Adrenal gland (tissue), 12 donors: Measurements from ENCODE around the gene NQO1. TPM values are rescaled to one million over a fixed set of nuclear protein-coding genes. Genes with fewer than 3 reads are reported as not detected.

Experiments
- DNase-seq, 7 donors: peaks; one replicate each; pipeline ENCODE4 v3.0.0-alpha.2; 2019 to 2020
- H3K27ac ChIP-seq, 5 donors: fragments of 200-600 bp; sonication (generic) in 4 of 5; 1 replicate in 3 of 5; 2 replicates in 2 of 5; pipeline versions ENCODE4 v1.5.1 to v1.8.0; 2016 to 2020; ENCODE audit warnings: mild to moderate bottlenecking in 1 of 5
- H3K27me3 ChIP-seq: fragments of 200-600 bp; 2 replicates; pipeline ENCODE4 v1.8.0; 2021
- H3K36me3 ChIP-seq, 2 donors: fragments of 200-600 bp; replicated peaks in 1 of 2; 1 replicate in 1 of 2; 2 replicates in 1 of 2; pipeline versions ENCODE4 v1.5.1 to v1.8.0; 2018 to 2022
- H3K4me1 ChIP-seq, 2 donors: fragments of 200-600 bp; replicated peaks in 1 of 2; 1 replicate in 1 of 2; 2 replicates in 1 of 2; pipeline versions ENCODE4 v1.5.1 to v1.8.0; 2018 to 2021
- H3K4me3 ChIP-seq, 4 donors: fragments of 200-600 bp; sonication (generic) in 3 of 4; one replicate each; pipeline ENCODE4 v1.5.1; 2016 to 2018
- H3K9me3 ChIP-seq, 3 donors: fragments of 200-600 bp; sonication (generic) in 1 of 3; replicated peaks in 1 of 3; 1 replicate in 2 of 3; 2 replicates in 1 of 3; pipeline versions ENCODE4 v1.5.1 to v1.8.0; 2016 to 2021
- POLR2A ChIP-seq, 2 donors: fragments of 450-650 bp; IDR thresholded peaks; one replicate each; pipeline ENCODE4 v1.6.1; 2017; ENCODE audit warnings: antibody characterized with exemption in 2 of 2, mild to moderate bottlenecking in 2 of 2, moderate library complexity in 1 of 2
- WGBS, 4 donors: extraction: QIAGEN DNeasy Blood & Tissue Kit in 2 of 4; methylation state at CpG; one replicate each; pipeline versions ENCODE4 v1.1.5 to v1.1.7; 2013 to 2017; 5-methylcytosine and 5-hydroxymethylcytosine counted together
- intact Hi-C, 2 donors: fragments of 100-400 bp; cut with DNase I; formaldehyde crosslinking; loops; one replicate each; pipeline versions ENCODE4 v1.14.1 to v1.15.0; 2022 to 2023
- polyA plus RNA-seq, 3 donors: library from polyadenylated mRNA; stranded (reverse); fragments of 200-250 nt in 2 of 3; fragments of 350-450 nt in 1 of 3; fragmentation: Illumina TruSeq in 1 of 3; extraction: RNeasy Lipid Tissue Mini Kit (QIAGEN cat#74804) in 1 of 3; gene quantifications; one replicate each; pipeline ENCODE4 v1.2.3, GENCODE V29; 2013 to 2014
- total RNA-seq, 9 donors: library from RNA; depleted of rRNA in 4 of 9; stranded (reverse); fragments of >200 nt in 4 of 9; fragments of 120-200 nt in 1 of 9; fragmentation: NEBNext Ultra II Directional in 1 of 9; extraction: Animal tissue kit (Norgen Biotek cat#: 25700) in 1 of 9; gene quantifications; one replicate each; pipeline versions ENCODE4 v1.1.0 to v1.2.4, GENCODE V29; 2013 to 2023
- TF ChIP-seq, protein P1 (sequence below), 6 experiments: fragments of 450-650 bp in 4 of 6; fragments of 200-600 bp in 2 of 6; sonication (generic) in 1 of 6; IDR thresholded peaks; 1 replicate in 5 of 6; 2 replicates in 1 of 6; pipeline versions ENCODE4 v1.5.1 to v1.8.0; 2016 to 2021; ENCODE audit warnings: antibody characterized with exemption in 6 of 6, mild to moderate bottlenecking in 2 of 6, moderate library complexity in 1 of 6
- donor health status: healthy with polysubstance abuse.
- donor health status: Bipolar disorder and iron deficiency.
- donor health status: DM: yes; HTN: yes; CAD: no.
- donor health status: DM: no; HTN: no; CAD: no.
- donor health status: DM: no; HTN: no; CAD: no.
- donor health status: DM: yes; HTN: yes; CAD: no.

Gene NQO1
- total and polyA plus RNA-seq, 12 donors: 22.0 to 226 (median 98.0) TPM

DNA sequence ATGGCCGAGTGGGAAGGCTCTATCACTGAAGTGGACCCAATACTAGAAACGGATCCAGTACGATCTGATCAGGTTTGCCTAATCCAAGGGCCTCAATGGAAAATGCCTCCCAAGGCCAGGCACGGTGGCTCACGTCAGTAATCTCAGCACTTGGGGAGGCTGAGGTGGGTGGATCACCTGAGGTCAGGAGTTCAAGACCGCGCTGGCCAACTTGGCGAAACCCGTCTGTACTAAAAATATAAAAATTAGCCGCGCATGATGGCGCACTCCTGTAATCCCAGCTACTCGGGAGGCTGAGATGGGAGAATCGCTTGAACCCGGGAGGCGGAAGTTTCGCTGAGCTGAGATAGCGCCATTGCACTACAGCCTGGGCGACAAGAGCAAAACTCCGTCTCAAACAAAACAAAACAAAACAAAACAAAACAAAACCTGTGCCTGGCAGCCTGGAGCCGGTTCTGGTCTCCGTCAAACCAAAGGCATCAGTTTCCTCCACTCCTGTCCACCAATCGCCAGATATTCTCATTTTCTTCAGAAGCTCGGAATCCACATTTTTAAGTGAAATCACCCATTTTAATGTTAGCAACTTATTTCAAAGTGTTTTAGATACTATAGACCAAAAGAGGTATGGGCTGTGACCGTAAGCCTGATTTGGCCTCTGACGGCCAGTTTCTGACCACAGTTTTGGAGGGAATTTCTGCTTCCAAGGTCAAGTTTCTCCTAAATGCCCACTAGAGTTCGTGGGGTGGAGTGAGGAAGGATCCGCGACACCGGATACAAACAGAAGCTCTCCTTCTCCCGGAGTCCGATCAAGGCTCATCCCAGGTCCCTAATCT, 664 bp downstream of the NQO1 start:
- WGBS, 4 donors: 60 to 67% (median 65%) methylated on average over 28 to 32 of the region's 32 CpGs
- Histone ChIP-seq H3K4me1 (peaks cover 21 to 22% of the 10 kb centered on the region in 2 donors), H3K4me3 (peak overlapping the region in 3 of 4 donors; percentile 2 to 67 (median 14)), H3K27me3 (no peaks in the 10 kb centered on the region), H3K36me3 (no peaks in the 10 kb centered on the region), H3K27ac (peak overlapping the region; percentile 63 to 94 (median 83)), H3K9me3 (no peaks in the 10 kb centered on the region)
- intact Hi-C loops: no loop called here
- TF ChIP-seq, protein P1, sequence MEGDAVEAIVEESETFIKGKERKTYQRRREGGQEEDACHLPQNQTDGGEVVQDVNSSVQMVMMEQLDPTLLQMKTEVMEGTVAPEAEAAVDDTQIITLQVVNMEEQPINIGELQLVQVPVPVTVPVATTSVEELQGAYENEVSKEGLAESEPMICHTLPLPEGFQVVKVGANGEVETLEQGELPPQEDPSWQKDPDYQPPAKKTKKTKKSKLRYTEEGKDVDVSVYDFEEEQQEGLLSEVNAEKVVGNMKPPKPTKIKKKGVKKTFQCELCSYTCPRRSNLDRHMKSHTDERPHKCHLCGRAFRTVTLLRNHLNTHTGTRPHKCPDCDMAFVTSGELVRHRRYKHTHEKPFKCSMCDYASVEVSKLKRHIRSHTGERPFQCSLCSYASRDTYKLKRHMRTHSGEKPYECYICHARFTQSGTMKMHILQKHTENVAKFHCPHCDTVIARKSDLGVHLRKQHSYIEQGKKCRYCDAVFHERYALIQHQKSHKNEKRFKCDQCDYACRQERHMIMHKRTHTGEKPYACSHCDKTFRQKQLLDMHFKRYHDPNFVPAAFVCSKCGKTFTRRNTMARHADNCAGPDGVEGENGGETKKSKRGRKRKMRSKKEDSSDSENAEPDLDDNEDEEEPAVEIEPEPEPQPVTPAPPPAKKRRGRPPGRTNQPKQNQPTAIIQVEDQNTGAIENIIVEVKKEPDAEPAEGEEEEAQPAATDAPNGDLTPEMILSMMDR (IDR thresholded peaks at IDR 0.05): no peak
- TF ChIP-seq POLR2A (IDR thresholded peaks at IDR 0.05): no peak
- no peak for DNase-seq

DNA sequence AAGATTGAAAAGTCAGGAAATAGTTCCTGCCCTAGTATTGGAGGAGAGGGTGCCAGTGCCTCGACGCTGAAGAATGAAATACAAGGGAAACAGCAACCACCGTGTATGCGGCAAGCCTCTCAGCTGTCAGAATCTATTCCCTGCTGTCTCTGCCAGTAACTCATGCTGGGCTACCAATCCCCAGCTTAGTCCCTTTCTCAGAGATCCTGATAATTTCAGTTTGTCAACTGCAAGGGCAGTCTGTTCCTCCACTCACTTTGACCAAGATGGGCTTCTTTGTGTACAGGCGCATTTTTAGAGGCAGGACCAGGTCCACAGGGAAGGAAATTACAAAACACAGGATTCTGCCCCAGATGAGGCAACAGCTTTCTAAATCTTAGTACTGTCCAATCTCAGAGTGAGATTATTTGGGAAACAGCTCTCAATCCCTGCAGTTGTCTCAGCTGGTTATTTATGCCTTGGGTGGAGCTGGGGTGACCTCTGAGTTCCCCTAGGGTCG, 1.3 kb downstream of the NQO1 start:
- H3K4me1 ChIP-seq: peaks cover 21 to 22% of the 10 kb centered on the region in 2 donors
- intact Hi-C loops: no loop called here

DNA sequence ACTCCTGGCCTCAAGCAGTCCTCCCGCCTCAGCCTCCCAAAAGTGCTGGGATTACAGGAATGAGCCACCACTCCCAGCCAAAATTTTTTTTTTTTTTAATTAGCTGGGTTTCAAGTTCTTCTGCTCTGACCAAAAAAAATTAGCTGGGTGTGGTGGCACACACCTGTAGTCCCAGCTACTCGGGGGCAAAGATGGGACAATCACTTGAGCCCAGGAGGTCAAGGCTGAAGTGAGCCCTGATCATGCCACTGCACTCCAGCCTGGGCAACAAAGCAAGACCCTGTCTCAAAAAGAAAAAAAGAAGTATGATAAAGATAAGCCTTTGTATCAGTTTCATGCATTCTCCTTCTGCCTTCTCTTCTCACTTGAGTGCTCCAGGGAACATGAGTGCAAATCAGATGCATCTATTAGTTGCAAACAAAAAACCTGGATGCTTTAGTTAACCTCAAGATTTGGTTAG, 1.9 kb downstream of the NQO1 start:
- Histone ChIP-seq H3K9me3 (no peaks in the 10 kb centered on the region), H3K36me3 (no peaks in the 10 kb centered on the region), H3K4me1 (peaks cover 21 to 22% of the 10 kb centered on the region in 2 donors), H3K27ac (peak overlapping the region in 2 of 5 donors; percentile 32 to 94), H3K27me3 (no peaks in the 10 kb centered on the region), H3K4me3 (no peak overlapping the region)
- TF ChIP-seq, protein P1 (IDR thresholded peaks at IDR 0.05): no peak
- no peak for TF ChIP-seq POLR2A (IDR thresholded peaks at IDR 0.05)
- WGBS, 4 donors: 75 to 88% (median 85%) methylated on average over 2 of the region's 2 CpGs
- peak in 1 of 7 donors; percentile 9 for DNase-seq
- intact Hi-C loops: no loop called here

More for the DNA sequence above, 1.3 kb downstream of the NQO1 start:
- Histone ChIP-seq H3K36me3 (no peaks in the 10 kb centered on the region), H3K27ac (peak overlapping the region in 2 of 5 donors; percentile 32 to 94), H3K27me3 (no peaks in the 10 kb centered on the region), H3K9me3 (no peaks in the 10 kb centered on the region), H3K4me3 (peak overlapping the region in 1 of 4 donors; percentile 67)
- WGBS, 4 donors: 60 to 73% (median 67%) methylated on average over 6 of the region's 6 CpGs
- TF ChIP-seq POLR2A (IDR thresholded peaks at IDR 0.05): no peak
- TF ChIP-seq, protein P1 (IDR thresholded peaks at IDR 0.05): no peak
- peak in 3 of 7 donors; percentile 11 to 54 (median 20) for DNase-seq

DNA sequence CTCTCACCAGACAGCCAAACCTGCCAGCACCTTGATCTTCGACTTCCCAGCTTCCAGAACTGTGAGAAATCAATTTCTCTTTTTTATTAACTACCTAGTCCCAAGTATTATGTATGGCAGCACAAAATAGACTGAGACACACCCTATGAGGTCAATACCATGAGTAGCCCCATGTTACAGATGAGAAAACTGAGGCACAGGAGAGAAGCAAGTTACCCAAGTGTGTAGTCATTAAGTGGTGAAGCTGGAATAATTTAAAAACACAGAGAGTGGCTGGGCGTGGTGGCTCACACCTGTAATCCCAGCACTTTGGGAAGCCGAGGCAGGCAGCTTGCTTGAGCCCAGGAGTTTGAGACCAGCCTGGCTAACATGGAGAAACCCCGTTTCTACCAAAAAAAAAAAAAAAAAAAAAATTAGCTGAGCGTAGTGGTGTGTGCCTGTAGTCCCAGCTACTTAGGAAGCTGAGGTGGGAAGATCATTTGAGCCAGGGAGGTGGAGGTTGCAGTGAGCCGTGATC, 4.9 kb downstream of the NQO1 start:
- WGBS, 4 donors: 91 to 94% (median 93%) methylated on average over 6 of the region's 6 CpGs
- peaks cover 0 to 14% of the 10 kb centered on the region in 2 donors for H3K36me3 ChIP-seq
- peaks cover under 1 to 7% of the 10 kb centered on the region in 2 donors for H3K4me1 ChIP-seq
- no peak overlapping the region for H3K27ac ChIP-seq
- TF ChIP-seq POLR2A (IDR thresholded peaks at IDR 0.05): no peak
- TF ChIP-seq, protein P1 (IDR thresholded peaks at IDR 0.05): no peak
- no peaks in the 10 kb centered on the region for H3K9me3 ChIP-seq
- H3K4me3 ChIP-seq: no peak overlapping the region
- no peak for DNase-seq
- no peaks in the 10 kb centered on the region for H3K27me3 ChIP-seq
- intact Hi-C loops: no loop called here
